Calu3 (cell line): ENCODE results near the gene TRIM5. TPM values are rescaled to one million over a fixed set of nuclear protein-coding genes. Genes with fewer than 3 reads are reported as not detected.

Experiments used
- BruUV-seq: library from RNA; stranded (reverse); fragments of 400-500 nt; replicated peaks from 2 replicates; lab custom pipeline; 2021; lab: Mats Ljungman, UMichigan
- CTCF ChIA-PET: fragments of 300-600 bp; sonication (Branson Sonifier 250); formaldehyde crosslinking; loops from one replicate; lab custom pipeline; 2022; ENCODE audit warnings: antibody characterized with exemption; lab: Charles Lee
- DNase-seq: peaks from one replicate; pipeline ENCODE4 v3.0.0; 2022
- H3K27ac Mint-ChIP-seq: one replicate; pipeline ENCODE4 v1.8.0; 2022; ENCODE audit warnings: mixed read lengths; ENCODE audit not compliant: unreplicated experiment
- H3K27me3 Mint-ChIP-seq: one replicate; pipeline ENCODE4 v1.8.0; 2022; ENCODE audit warnings: mixed read lengths; ENCODE audit not compliant: unreplicated experiment
- H3K36me3 Mint-ChIP-seq: one replicate; pipeline ENCODE4 v1.8.0; 2022; ENCODE audit warnings: mild to moderate bottlenecking, moderate library complexity, mixed read lengths; ENCODE audit not compliant: insufficient read depth, unreplicated experiment
- H3K4me1 Mint-ChIP-seq: one replicate; pipeline ENCODE4 v1.8.0; 2022; ENCODE audit warnings: mild to moderate bottlenecking, low read depth, mixed read lengths; ENCODE audit not compliant: unreplicated experiment
- H3K4me3 Mint-ChIP-seq: one replicate; pipeline ENCODE4 v1.8.0; 2022; ENCODE audit warnings: mild to moderate bottlenecking, low read depth, moderate library complexity, mixed read lengths; ENCODE audit not compliant: unreplicated experiment
- H3K9me3 Mint-ChIP-seq: one replicate; pipeline ENCODE4 v1.8.0; 2022; ENCODE audit warnings: low read depth, mixed read lengths; ENCODE audit not compliant: unreplicated experiment
- CTCF ChIP-seq: fragments of 200-600 bp; IDR thresholded peaks from one replicate; pipeline ENCODE4 v1.8.0; 2022; ENCODE audit warnings: antibody characterized with exemption; ENCODE audit not compliant: unreplicated experiment
- intact Hi-C: fragments of 100-400 bp; cut with micrococcal nuclease; formaldehyde crosslinking; loops from one replicate; pipeline ENCODE4 v1.10.0; 2022; ENCODE audit not compliant: unreplicated experiment
- total RNA-seq: library from RNA; stranded (reverse); gene quantifications from 2 replicates; pipeline ENCODE4 v1.2.3, GENCODE V29; 2022

Gene TRIM5
- total RNA-seq, 1 experiment from 2014 or later, result 36.8 TPM

- Mint-ChIP-seq H3K27ac (no peak overlapping the region), H3K27me3 (peaks cover 17% of the 10 kb centered on the region), H3K9me3 (no peaks in the 10 kb centered on the region), H3K36me3 (no peaks in the 10 kb centered on the region), H3K4me1 (no peaks in the 10 kb centered on the region), H3K4me3 (no peak overlapping the region)
- CTCF ChIA-PET, result no interaction called here
- no TSS peak for BruUV-seq
- TF ChIP-seq CTCF, result no peak
- intact Hi-C loops, result no loop called here
- no peak for DNase-seq
These were observed 19.1 kb upstream of the TRIM5 start for GRCh38 chr11:5703741-5704536.

- Mint-ChIP-seq H3K4me3 (no peak overlapping the region), H3K4me1 (no peaks in the 10 kb centered on the region), H3K27ac (no peak overlapping the region), H3K27me3 (peaks cover 9% of the 10 kb centered on the region), H3K36me3 (no peaks in the 10 kb centered on the region), H3K9me3 (no peaks in the 10 kb centered on the region)
- intact Hi-C loops, result no loop called here
- BruUV-seq, result no TSS peak
- DNase-seq, result no peak
- CTCF ChIA-PET, result no interaction called here
- TF ChIP-seq CTCF, result no peak
These were observed 16.2 kb upstream of the TRIM5 start for GRCh38 chr11:5701055-5701577.

GRCh38 chr11:5700421-5701054 lies 15.7 kb upstream of the TRIM5 start:
- CTCF ChIA-PET, result interaction anchor here (0.6 kb wide), 1 partner anchor 535 kb away, joined by 3 read pairs; no protein-coding TSS in a partner anchor
- H3K9me3 Mint-ChIP-seq, result no peaks in the 10 kb centered on the region
- H3K4me1 Mint-ChIP-seq, result no peaks in the 10 kb centered on the region
- DNase-seq, result no peak
- intact Hi-C loops, result no loop called here
- BruUV-seq, result no TSS peak
- H3K36me3 Mint-ChIP-seq, result no peaks in the 10 kb centered on the region
- TF ChIP-seq CTCF, result no peak
- peaks cover 15% of the 10 kb centered on the region for H3K27me3 Mint-ChIP-seq
- no peak overlapping the region for H3K27ac Mint-ChIP-seq
- H3K4me3 Mint-ChIP-seq, result no peak overlapping the region

GRCh38 chr11:5698281-5698680 lies 13.4 kb upstream of the TRIM5 start:
- peaks cover 20% of the 10 kb centered on the region for H3K27me3 Mint-ChIP-seq
- CTCF ChIA-PET, result no interaction called here

More at GRCh38 chr11:5698281-5698680, 13.4 kb upstream of the TRIM5 start:
- Mint-ChIP-seq H3K4me1 (no peaks in the 10 kb centered on the region), H3K27ac (no peak overlapping the region), H3K4me3 (no peak overlapping the region), H3K9me3 (no peaks in the 10 kb centered on the region), H3K36me3 (no peaks in the 10 kb centered on the region)
- BruUV-seq, result no TSS peak
- DNase-seq, result no peak
- intact Hi-C loops, result no loop called here
- no peak for TF ChIP-seq CTCF
